LoVo (cell line): ENCODE data around the gene PLPP7.

Source experiments
- DNase-seq: peaks from one replicate; pipeline ENCODE4 v3.0.0-alpha.2; 2016; ENCODE audit warnings: low spot score

PLPP7 gene

GRCh38 chr9:131303381-131304321 lies 14.1 kb downstream of the PLPP7 start:
- no peak for DNase-seq

- no peak for DNase-seq
These were observed 15.3 kb downstream of the PLPP7 start for GRCh38 chr9:131304676-131305355.

GRCh38 chr9:131306397-131307004 lies 17.0 kb downstream of the PLPP7 start:
- DNase-seq: no peak

- DNase-seq: no peak
These were observed 18.5 kb downstream of the PLPP7 start for GRCh38 chr9:131307974-131308373.

GRCh38 chr9:131308452-131308851 lies 18.9 kb downstream of the PLPP7 start:
- DNase-seq: no peak

GRCh38 chr9:131308906-131309529 lies 19.5 kb downstream of the PLPP7 start:
- no peak for DNase-seq

- DNase-seq: no peak
These were observed 20.2 kb downstream of the PLPP7 start for GRCh38 chr9:131309530-131310276.

- DNase-seq: no peak
These were observed 21.5 kb downstream of the PLPP7 start for GRCh38 chr9:131310833-131311554.

- DNase-seq: no peak
These were observed 22.7 kb downstream of the PLPP7 start for GRCh38 chr9:131312246-131312645.

GRCh38 chr9:131312822-131313770 lies 23.6 kb downstream of the PLPP7 start:
- DNase-seq: peak; percentile 12

GRCh38 chr9:131318231-131319085 lies 28.9 kb downstream of the PLPP7 start:
- DNase-seq: no peak

- DNase-seq: no peak
These were observed 30.0 kb downstream of the PLPP7 start for GRCh38 chr9:131319486-131319885.

GRCh38 chr9:131320031-131320685 lies 30.6 kb downstream of the PLPP7 start:
- no peak for DNase-seq

- no peak for DNase-seq
These were observed 34.1 kb downstream of the PLPP7 start for GRCh38 chr9:131323629-131324028.

GRCh38 chr9:131324736-131325679 lies 35.5 kb downstream of the PLPP7 start:
- no peak for DNase-seq

- DNase-seq: no peak
These were observed 39.7 kb downstream of the PLPP7 start for GRCh38 chr9:131329241-131329641.
